ENCODE data around the gene AVL9. TPM values are rescaled to one million over a fixed set of nuclear protein-coding genes. Genes with fewer than 3 reads are reported as not detected.

The AVL9 gene
- total and polyA plus RNA-seq, 2 donors (not counting 1 experiment from before 2014, with no cell fraction given) = 15.4 to 48.0 TPM

- H3K27ac Mint-ChIP-seq = peak overlapping the region; percentile 12
- no peaks in the 10 kb centered on the region for H3K9me3 ChIP-seq (ENCODE audit: control extremely low read depth in 1 of 3, control insufficient read depth in 2 of 3, insufficient read depth in 1 of 3, low read length in 2 of 3)
- no peaks in the 10 kb centered on the region for H3K9me3 Mint-ChIP-seq (ENCODE audit: insufficient read depth)
- peaks cover 97% of the 10 kb centered on the region for H3K79me2 ChIP-seq (ENCODE audit: control insufficient read depth, insufficient read depth, low read length)
- no peaks in the 10 kb centered on the region for H3K27me3 Mint-ChIP-seq
- WGBS (ENCODE audit: insufficient coverage) = no CpG with 5 or more reads among the region's 1 CpG
- H3K4me1 ChIP-seq (ENCODE audit: control insufficient read depth in 2 of 2, insufficient read depth in 2 of 2, low read length in 2 of 2) = peaks cover 21 to 24% of the 10 kb centered on the region in 2 donors
- peak overlapping the region; percentile 32 for H3K4me3 Mint-ChIP-seq
- CTCF ChIA-PET = no interaction called here
- peak overlapping the region; percentile 20 for H3K4me2 ChIP-seq (replicated peaks; ENCODE audit: low read depth, low read length, poor library complexity, severe bottlenecking)
- no peak overlapping the region for H3K4me3 ChIP-seq (ENCODE audit: control extremely low read depth in 1 of 5, extremely low read depth in 1 of 5, insufficient read depth in 1 of 5, low read depth in 2 of 5, low read length in 4 of 5)
- ATAC-seq (ENCODE audit: low read depth) = no peak
- H2AFZ ChIP-seq (ENCODE audit: insufficient read depth, low read depth, low read length, poor library complexity, severe bottlenecking) = no peak overlapping the region
- intact Hi-C loops (cut with micrococcal nuclease) = no loop called here
- no peak for TF ChIP-seq CTCF (IDR thresholded peaks at IDR 0.05)
- no peak for TF ChIP-seq EZH2 (IDR thresholded peaks at IDR 0.05; ENCODE audit: borderline replicate concordance, insufficient read depth, low read depth, low read length, poor library complexity, severe bottlenecking)
- H4K20me1 ChIP-seq (ENCODE audit: control insufficient read depth, insufficient read depth, low read length, poor library complexity, severe bottlenecking) = peaks cover 52% of the 10 kb centered on the region
- H3K36me3 ChIP-seq (replicated peaks in 1 of 2; ENCODE audit: control extremely low read depth in 1 of 2, control insufficient read depth in 1 of 2, extremely low read depth in 1 of 2, insufficient read depth in 2 of 2, low read length in 1 of 2) = no peaks in the 10 kb centered on the region
- peak; percentile 10 for DNase-seq
- no peak overlapping the region for H3K9ac ChIP-seq (ENCODE audit: low read length)
- no peaks in the 10 kb centered on the region for H3K27me3 ChIP-seq (replicated peaks in 1 of 4; ENCODE audit: control extremely low read depth in 1 of 4, control insufficient read depth in 3 of 4, insufficient read depth in 4 of 4, low read length in 3 of 4)
- peaks cover 47% of the 10 kb centered on the region for H3K4me1 Mint-ChIP-seq
- POLR2A ChIA-PET = no interaction called here
- H3K27ac ChIP-seq (ENCODE audit: low read length in 2 of 2) = peak overlapping the region in 1 of 2 donors; percentile 29
These were observed 5.6 kb downstream of the AVL9 start for GRCh38 chr7:32500922-32501341.

- no peak overlapping the region for H3K27ac Mint-ChIP-seq
- Histone ChIP-seq H3K4me2 (replicated peaks; ENCODE audit: low read depth, low read length, poor library complexity, severe bottlenecking) (no peak overlapping the region), H4K20me1 (ENCODE audit: control insufficient read depth, insufficient read depth, low read length, poor library complexity, severe bottlenecking) (peaks cover 56% of the 10 kb centered on the region), H3K9ac (ENCODE audit: low read length) (no peak overlapping the region), H3K36me3 (replicated peaks in 1 of 2; ENCODE audit: control extremely low read depth in 1 of 2, control insufficient read depth in 1 of 2, extremely low read depth in 1 of 2, insufficient read depth in 2 of 2, low read length in 1 of 2) (no peaks in the 10 kb centered on the region), H2AFZ (ENCODE audit: insufficient read depth, low read depth, low read length, poor library complexity, severe bottlenecking) (no peak overlapping the region), H3K27me3 (replicated peaks in 1 of 4; ENCODE audit: control extremely low read depth in 1 of 4, control insufficient read depth in 3 of 4, insufficient read depth in 4 of 4, low read length in 3 of 4) (no peaks in the 10 kb centered on the region), H3K4me3 (ENCODE audit: control extremely low read depth in 1 of 5, extremely low read depth in 1 of 5, insufficient read depth in 1 of 5, low read depth in 2 of 5, low read length in 4 of 5) (no peak overlapping the region), H3K27ac (ENCODE audit: low read length in 2 of 2) (no peak overlapping the region), H3K9me3 (ENCODE audit: control extremely low read depth in 1 of 3, control insufficient read depth in 2 of 3, insufficient read depth in 1 of 3, low read length in 2 of 3) (no peaks in the 10 kb centered on the region), H3K79me2 (ENCODE audit: control insufficient read depth, insufficient read depth, low read length) (peaks cover 96% of the 10 kb centered on the region), H3K4me1 (ENCODE audit: control insufficient read depth in 2 of 2, insufficient read depth in 2 of 2, low read length in 2 of 2) (peaks cover 16 to 19% of the 10 kb centered on the region in 2 donors)
- DNase-seq (no peak), ATAC-seq (ENCODE audit: low read depth) (no peak)
- TF ChIP-seq CTCF (IDR thresholded peaks at IDR 0.05) (no peak), EZH2 (IDR thresholded peaks at IDR 0.05; ENCODE audit: borderline replicate concordance, insufficient read depth, low read depth, low read length, poor library complexity, severe bottlenecking) (no peak)
- H3K9me3 Mint-ChIP-seq (ENCODE audit: insufficient read depth) = no peaks in the 10 kb centered on the region
- ChIA-PET CTCF (no interaction called here), POLR2A (no interaction called here)
- peaks cover 46% of the 10 kb centered on the region for H3K4me1 Mint-ChIP-seq
- WGBS (ENCODE audit: insufficient coverage) = no CpG with 5 or more reads among the region's 1 CpG
- H3K27me3 Mint-ChIP-seq = no peaks in the 10 kb centered on the region
- no peak overlapping the region for H3K4me3 Mint-ChIP-seq
- intact Hi-C loops (cut with micrococcal nuclease) = no loop called here
These were observed 6.2 kb downstream of the AVL9 start for GRCh38 chr7:32501522-32501921.
